Peyer's patch (tissue), 4 donors: ENCODE results near the gene DHX36. TPM values are rescaled to one million over a fixed set of nuclear protein-coding genes. Genes with fewer than 3 reads are reported as not detected.

Experiments used
- DNase-seq, 3 donors: peaks; one replicate each; pipeline ENCODE4 v3.0.0-alpha.2; 2017 to 2019
- H3K27ac ChIP-seq, 4 donors: fragments of 200-600 bp; sonication (generic); one replicate each; pipeline ENCODE4 v1.5.1; 2016 to 2019
- H3K27me3 ChIP-seq, 2 donors: fragments of 200-600 bp; sonication (generic); one replicate each; pipeline ENCODE4 v1.5.1; 2019
- H3K36me3 ChIP-seq, 3 donors: fragments of 200-600 bp; sonication (generic); one replicate each; pipeline ENCODE4 v1.5.1; 2016 to 2019
- H3K4me1 ChIP-seq, 4 donors: fragments of 200-600 bp; sonication (generic); one replicate each; pipeline ENCODE4 v1.5.1; 2016 to 2019
- H3K4me3 ChIP-seq, 4 donors: fragments of 200-600 bp; sonication (generic); 1 replicate in 3 of 4; 2 replicates in 1 of 4; pipeline ENCODE4 v1.5.1; 2016 to 2019; ENCODE audit warnings: mild to moderate bottlenecking in 1 of 4
- H3K9me3 ChIP-seq, 4 donors: fragments of 200-600 bp; sonication (generic); one replicate each; pipeline ENCODE4 v1.5.1; 2016 to 2019; ENCODE audit warnings: mild to moderate bottlenecking in 1 of 4
- POLR2A ChIP-seq, 2 donors: fragments of 450-650 bp; IDR thresholded peaks; one replicate each; pipeline ENCODE4 v1.5.1; 2017; ENCODE audit warnings: antibody characterized with exemption in 2 of 2, mild to moderate bottlenecking in 2 of 2, moderate library complexity in 2 of 2
- total RNA-seq, 4 donors: library from RNA; depleted of rRNA; stranded (reverse); fragments of >200 nt; gene quantifications; one replicate each; pipeline ENCODE4 v1.1.0, GENCODE V29; 2016
- TF ChIP-seq, protein P1 (sequence below), 6 experiments: fragments of 450-650 bp in 4 of 6; fragments of 200-600 bp in 2 of 6; sonication (generic) in 1 of 6; IDR thresholded peaks; one replicate each; pipeline ENCODE4 v1.5.1; 2017 to 2019; ENCODE audit warnings: antibody characterized with exemption in 6 of 6, mild to moderate bottlenecking in 3 of 6, moderate library complexity in 1 of 6

The DHX36 gene
- total RNA-seq, 4 donors from 2014 or later = 40.3 to 67.7 (median 54.7) TPM

DNA sequence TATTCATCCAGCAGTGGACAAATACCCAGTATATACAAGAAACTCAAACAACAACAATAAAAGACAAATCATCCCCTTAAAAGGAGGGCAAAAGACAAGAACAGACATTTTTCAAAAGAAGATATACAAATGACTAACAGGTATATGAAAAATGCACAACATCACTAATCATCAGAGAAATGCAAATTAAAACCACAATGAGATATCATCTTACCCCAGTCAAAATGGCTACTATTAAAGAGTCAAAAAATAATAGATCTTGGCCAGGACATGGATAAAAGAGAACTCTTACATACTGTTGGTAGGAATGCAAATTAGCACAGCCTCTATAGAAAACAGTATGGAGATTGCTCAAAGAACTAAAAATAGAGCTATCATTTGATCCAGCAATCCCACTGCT, 16.9 kb downstream of the DHX36 start:
- Histone ChIP-seq H3K36me3 (peaks cover 0 to 51% (median 2%) of the 10 kb centered on the region in 3 donors), H3K4me1 (no peaks in the 10 kb centered on the region), H3K4me3 (no peak overlapping the region), H3K27ac (no peak overlapping the region), H3K27me3 (no peaks in the 10 kb centered on the region), H3K9me3 (no peaks in the 10 kb centered on the region)
- DNase-seq = no peak
- TF ChIP-seq, protein P1, sequence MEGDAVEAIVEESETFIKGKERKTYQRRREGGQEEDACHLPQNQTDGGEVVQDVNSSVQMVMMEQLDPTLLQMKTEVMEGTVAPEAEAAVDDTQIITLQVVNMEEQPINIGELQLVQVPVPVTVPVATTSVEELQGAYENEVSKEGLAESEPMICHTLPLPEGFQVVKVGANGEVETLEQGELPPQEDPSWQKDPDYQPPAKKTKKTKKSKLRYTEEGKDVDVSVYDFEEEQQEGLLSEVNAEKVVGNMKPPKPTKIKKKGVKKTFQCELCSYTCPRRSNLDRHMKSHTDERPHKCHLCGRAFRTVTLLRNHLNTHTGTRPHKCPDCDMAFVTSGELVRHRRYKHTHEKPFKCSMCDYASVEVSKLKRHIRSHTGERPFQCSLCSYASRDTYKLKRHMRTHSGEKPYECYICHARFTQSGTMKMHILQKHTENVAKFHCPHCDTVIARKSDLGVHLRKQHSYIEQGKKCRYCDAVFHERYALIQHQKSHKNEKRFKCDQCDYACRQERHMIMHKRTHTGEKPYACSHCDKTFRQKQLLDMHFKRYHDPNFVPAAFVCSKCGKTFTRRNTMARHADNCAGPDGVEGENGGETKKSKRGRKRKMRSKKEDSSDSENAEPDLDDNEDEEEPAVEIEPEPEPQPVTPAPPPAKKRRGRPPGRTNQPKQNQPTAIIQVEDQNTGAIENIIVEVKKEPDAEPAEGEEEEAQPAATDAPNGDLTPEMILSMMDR (IDR thresholded peaks at IDR 0.05) = no peak
- no peak for TF ChIP-seq POLR2A (IDR thresholded peaks at IDR 0.05)

- Histone ChIP-seq H3K36me3 (peaks cover 0 to 75% (median 2%) of the 10 kb centered on the region in 3 donors), H3K27ac (no peak overlapping the region), H3K27me3 (no peaks in the 10 kb centered on the region), H3K4me1 (no peaks in the 10 kb centered on the region), H3K4me3 (no peak overlapping the region), H3K9me3 (no peaks in the 10 kb centered on the region)
- no peak for TF ChIP-seq POLR2A (IDR thresholded peaks at IDR 0.05)
- TF ChIP-seq, protein P1 (IDR thresholded peaks at IDR 0.05) = no peak
- DNase-seq = no peak
Measured at GRCh38 chr3:154304936-154305335, 19.4 kb downstream of the DHX36 start.

DNA sequence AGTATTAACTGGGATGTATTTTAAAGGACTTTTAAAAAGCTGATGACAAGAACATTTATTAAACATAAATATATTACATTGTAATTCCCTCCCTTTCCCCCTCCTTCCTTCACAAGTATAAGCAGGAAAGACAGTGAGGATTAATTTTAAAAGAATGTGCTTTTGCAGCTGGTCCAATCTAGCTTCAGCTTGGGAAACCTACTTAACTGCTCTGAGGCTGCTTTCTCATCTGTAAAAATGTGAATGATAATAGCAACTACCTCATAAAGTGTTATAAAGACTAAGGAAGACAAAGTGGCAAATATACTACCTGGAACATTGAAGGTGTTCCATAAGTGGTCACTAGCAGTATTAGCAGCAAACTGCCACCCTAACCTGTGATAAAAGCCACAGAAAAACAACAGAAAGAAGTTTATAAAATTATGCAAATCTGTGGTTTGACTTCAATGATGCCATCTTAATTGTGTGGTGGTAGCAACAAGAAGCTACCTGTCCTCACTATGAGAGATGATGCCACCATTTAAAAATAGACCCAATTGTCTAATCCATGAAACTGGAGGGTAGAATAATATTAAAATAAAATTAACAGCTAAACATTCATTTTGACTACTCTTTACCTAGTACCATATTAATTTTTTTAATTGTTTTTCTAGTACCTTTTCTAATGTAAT, 20.0 kb downstream of the DHX36 start:
- Histone ChIP-seq H3K27ac (no peak overlapping the region), H3K27me3 (no peaks in the 10 kb centered on the region), H3K36me3 (peaks cover 0 to 82% (median 2%) of the 10 kb centered on the region in 3 donors), H3K9me3 (no peaks in the 10 kb centered on the region), H3K4me3 (no peak overlapping the region), H3K4me1 (no peaks in the 10 kb centered on the region)
- TF ChIP-seq, protein P1 (IDR thresholded peaks at IDR 0.05) = no peak
- no peak for TF ChIP-seq POLR2A (IDR thresholded peaks at IDR 0.05)
- DNase-seq = no peak

DNA sequence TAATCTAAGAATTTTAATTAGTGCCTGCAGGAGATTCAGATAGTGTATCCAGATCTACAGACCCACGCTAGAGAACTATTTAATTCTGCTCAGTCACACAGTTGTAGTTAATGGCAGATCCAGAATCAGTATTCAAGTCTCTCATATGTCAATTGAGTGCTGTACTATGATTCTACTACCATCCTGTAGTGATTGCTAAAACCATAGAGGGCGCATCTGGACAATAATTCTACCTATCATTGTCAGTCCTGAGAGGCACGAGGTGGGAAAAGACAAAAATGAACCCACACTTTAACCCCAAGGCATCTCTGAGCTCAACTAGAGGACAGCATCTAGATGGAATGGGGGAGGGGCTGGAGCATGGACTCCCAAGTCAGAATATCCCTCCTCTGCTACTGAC, 22.7 kb downstream of the DHX36 start:
- DNase-seq = no peak
- no peak for TF ChIP-seq POLR2A (IDR thresholded peaks at IDR 0.05)
- TF ChIP-seq, protein P1 (IDR thresholded peaks at IDR 0.05) = no peak

DNA sequence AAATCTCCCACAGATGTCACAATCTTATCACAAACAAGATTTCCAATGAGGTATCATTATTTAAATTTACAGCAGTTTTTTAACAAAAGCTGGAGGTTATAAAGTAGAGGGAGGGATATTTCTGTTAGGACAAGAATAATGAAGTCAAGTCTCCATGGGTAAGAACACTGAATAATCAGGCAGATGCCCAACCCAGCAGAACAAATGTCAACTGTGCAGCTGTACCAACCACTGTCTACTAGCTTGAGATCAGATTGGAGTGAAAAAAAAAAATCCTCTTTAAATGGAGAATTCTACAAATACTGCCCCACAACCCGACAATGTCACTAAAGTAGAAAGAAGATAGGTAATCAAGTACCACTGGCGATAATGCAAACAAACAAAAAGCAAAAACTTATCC, 30.3 kb downstream of the DHX36 start:
- TF ChIP-seq, protein P1 (IDR thresholded peaks at IDR 0.05) = no peak
- TF ChIP-seq POLR2A (IDR thresholded peaks at IDR 0.05) = no peak
- Histone ChIP-seq H3K4me1 (no peaks in the 10 kb centered on the region), H3K27me3 (no peaks in the 10 kb centered on the region), H3K9me3 (no peaks in the 10 kb centered on the region), H3K4me3 (no peak overlapping the region), H3K27ac (no peak overlapping the region), H3K36me3 (peaks cover 0 to 88% (median 0%) of the 10 kb centered on the region in 3 donors)
- no peak for DNase-seq

More for the DNA sequence above, 22.7 kb downstream of the DHX36 start:
- peaks cover 0 to 94% (median 2%) of the 10 kb centered on the region in 3 donors for H3K36me3 ChIP-seq
- H3K9me3 ChIP-seq = no peaks in the 10 kb centered on the region
- no peak overlapping the region for H3K27ac ChIP-seq
- H3K4me1 ChIP-seq = no peaks in the 10 kb centered on the region
- H3K27me3 ChIP-seq = no peaks in the 10 kb centered on the region
- H3K4me3 ChIP-seq = no peak overlapping the region
